H1 (cell line): ENCODE results near the gene JAG2. TPM values are rescaled to one million over a fixed set of nuclear protein-coding genes. Genes with fewer than 3 reads are reported as not detected.

Source experiments
- BACH1 ChIP-seq: IDR thresholded peaks from 2 replicates; pipeline ENCODE4 v1.6.1; 2012; ENCODE audit warnings: low read length, improper control_type of control experiment
- CHD7 ChIP-seq: fragments of 300-600 bp; sonication (generic); IDR thresholded peaks from 2 replicates; pipeline ENCODE4 v1.7.1; 2012; ENCODE audit warnings: low read length, moderate library complexity, mild to moderate bottlenecking, inconsistent platforms; ENCODE audit not compliant: insufficient replicate concordance
- EZH2 ChIP-seq: fragments of 200-600 bp; sonication (generic); IDR thresholded peaks from 2 replicates; pipeline ENCODE4 v1.7.1; 2012; ENCODE audit warnings: low read depth, mild to moderate bottlenecking, moderate library complexity, low read length, inconsistent platforms; ENCODE audit not compliant: severe bottlenecking
- NRF1 ChIP-seq: IDR thresholded peaks from 2 replicates; pipeline ENCODE4 v1.6.1; 2011; ENCODE audit warnings: mild to moderate bottlenecking, low read depth, low read length, improper control_type of control experiment
- RBBP5 ChIP-seq: IDR thresholded peaks from 2 replicates; pipeline ENCODE4 v1.7.1; 2012; ENCODE audit warnings: low read depth, mild to moderate bottlenecking, inconsistent platforms, low read length, moderate library complexity, borderline replicate concordance
- SAP30 ChIP-seq: fragments of 300-600 bp; sonication (generic); IDR thresholded peaks from 2 replicates; pipeline ENCODE4 v1.7.1; 2012; ENCODE audit warnings: low read length, moderate library complexity, mild to moderate bottlenecking, inconsistent platforms; ENCODE audit not compliant: insufficient read depth, insufficient replicate concordance
- SP4 ChIP-seq: IDR thresholded peaks from 2 replicates; pipeline ENCODE4 v1.6.1; 2012; ENCODE audit warnings: low read length, inconsistent platforms
- SUZ12 ChIP-seq: fragments of 200-600 bp; sonication (generic); IDR thresholded peaks from 2 replicates; pipeline ENCODE4 v1.6.1; 2012; ENCODE audit warnings: mild to moderate bottlenecking, inconsistent platforms, low read length, moderate library complexity, mixed read lengths
- polyA plus RNA-seq, 7 experiments: library from polyadenylated mRNA; depleted of rRNA in 3 of 7; stranded (reverse) in 5 of 7; unstranded in 2 of 7; fragments of >200 nt in 5 of 7; fragments of 200-250 nt in 2 of 7; gene quantifications; 1 replicate in 5 of 7; 2 replicates in 1 of 7; 4 replicates in 1 of 7; pipeline versions ENCODE4 v1.2.1 to v1.2.3, GENCODE V29; 2011 to 2013; ENCODE audit warnings: missing spikeins in 2 of 7, mixed read lengths in 2 of 7
- total RNA-seq: library from RNA; stranded (reverse); fragmentation: NEBNext Ultra II Directional; extraction: Animal tissue kit (Norgen Biotek cat#: 25700); gene quantifications from 2 replicates; pipeline ENCODE4 v1.2.1, GENCODE V29; 2021

Gene JAG2
- total and polyA plus RNA-seq, 2 of the 8 experiments (the other 6 are each of a cell fraction or from before 2014, with no cell fraction given): 2.8 to 6.2 TPM

GRCh38 chr14:105140581-105140980 lies 28.0 kb downstream of the JAG2 start (continued):
- no peak for TF ChIP-seq NRF1
- TF ChIP-seq CHD7: no peak
- no peak for TF ChIP-seq SUZ12
- no peak for TF ChIP-seq RBBP5
- TF ChIP-seq EZH2: no peak
- no peak for TF ChIP-seq BACH1
- TF ChIP-seq SP4: no peak
- TF ChIP-seq SAP30: no peak
